ENCODE measurements around the gene GNAI3. TPM values are rescaled to one million over a fixed set of nuclear protein-coding genes. Genes with fewer than 3 reads are reported as not detected.

Gene GNAI3
- total and polyA plus RNA-seq, 2 of the 13 experiments (the other 11 are each of a cell fraction or from before 2014, with no cell fraction given) = 4.3 to 9.0 TPM

DNA sequence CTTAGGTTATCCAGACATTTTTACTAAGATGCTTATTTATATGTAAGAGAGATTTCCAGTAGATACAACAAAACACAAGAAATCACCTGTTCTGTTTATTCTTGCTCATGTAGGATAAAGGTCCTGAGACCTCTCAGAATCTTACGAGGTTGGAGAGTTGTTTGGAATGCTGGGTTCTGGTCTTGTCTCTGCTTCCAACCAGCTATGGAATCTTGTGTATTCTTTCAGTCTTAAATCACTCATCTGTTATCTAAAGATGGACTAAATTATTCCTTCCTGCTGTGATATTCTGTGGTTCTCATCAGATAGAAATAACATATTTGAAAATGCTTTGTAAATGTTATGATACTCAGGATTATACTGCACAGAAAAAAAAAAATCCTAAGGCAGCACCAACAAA lies 49.7 kb downstream of the GNAI3 start:
- Histone ChIP-seq H3K4me3 (replicated peaks in 1 of 3; ENCODE audit: insufficient read depth in 1 of 3, low read depth in 2 of 3, low read length in 3 of 3) (no peak overlapping the region), H3K9me3 (ENCODE audit: low read length) (no peaks in the 10 kb centered on the region), H3K9ac (ENCODE audit: insufficient read depth, low read depth, low read length) (no peak overlapping the region), H3K4me1 (ENCODE audit: insufficient read depth, low read length) (0 out of 2 replicates have a peak, but pooled peaks cover 7% of the 10 kb centered on the region), H3K27me3 (ENCODE audit: control insufficient read depth in 1 of 2, insufficient read depth in 2 of 2, low read length in 2 of 2) (no peaks in the 10 kb centered on the region), H3K79me2 (ENCODE audit: insufficient read depth, low read length) (no peaks in the 10 kb centered on the region), H3K4me2 (ENCODE audit: low read depth, low read length) (no peak overlapping the region), H3K27ac (ENCODE audit: extremely low read length, insufficient read depth, low read length) (no peak overlapping the region), H3K36me3 (replicated peaks in 1 of 2; ENCODE audit: control insufficient read depth in 1 of 2, insufficient read depth in 2 of 2, low read length in 2 of 2) (peaks cover 3 to 6% of the 10 kb centered on the region in 2 experiments; a peak in 2 of 5 replicates), H4K20me1 (ENCODE audit: insufficient read depth, low read length) (no peaks in the 10 kb centered on the region), H2AFZ (ENCODE audit: low read length) (no peak overlapping the region)
- DNase-seq (ENCODE audit: low spot score) (no peak), ATAC-seq (no peak), FAIRE-seq (no peak)
- ChIA-PET CTCF (ENCODE audit: low intra/inter-chr PET ratio, low total read pairs) (no interaction called here), POLR2A (no interaction called here)
- 100% methylated on average over 1 of the region's 1 CpG for WGBS (ENCODE audit: low lambda C conversion rate)
- in situ Hi-C loops (cut with HindIII; ENCODE audit: extremely low pct_ligation_motif_present, low pct_unique_long_range_greater_than_20kb) (no loop called here), intact Hi-C loops (cut with micrococcal nuclease; ENCODE audit: unreplicated experiment) (no loop called here)
- no TSS peak for BruUV-seq (replicated peaks)
- TF ChIP-seq FOXP1 (IDR thresholded peaks at IDR 0.05) (no peak), FOXP1 (CRISPR knock-in tag; IDR thresholded peaks at IDR 0.05) (no peak)

DNA sequence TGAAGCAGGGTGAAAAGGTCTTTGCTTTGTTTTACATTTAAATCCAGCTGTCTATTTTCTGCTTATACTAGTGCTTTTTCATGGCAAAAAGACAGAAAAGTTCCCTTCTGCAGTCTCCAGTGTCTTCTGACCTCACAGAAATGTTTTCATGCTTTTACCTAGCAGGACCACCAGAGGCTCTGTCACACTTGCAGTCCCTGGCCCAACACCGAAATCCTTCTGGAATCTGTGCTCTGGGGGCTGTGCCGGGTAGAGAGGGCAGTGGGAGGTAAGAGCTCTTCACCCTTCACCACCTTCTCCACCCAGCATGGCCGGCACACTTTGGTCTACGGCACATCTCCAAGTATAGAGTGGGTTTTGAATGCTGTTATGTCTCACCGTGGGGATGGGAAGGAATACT lies 50.2 kb downstream of the GNAI3 start:
- no peak overlapping the region for H3K9ac ChIP-seq (ENCODE audit: insufficient read depth, low read depth, low read length)
- ChIA-PET POLR2A (no interaction called here), CTCF (ENCODE audit: low intra/inter-chr PET ratio, low total read pairs) (no interaction called here)
- no peak for DNase-seq (ENCODE audit: low spot score)
- H3K9me3 ChIP-seq (ENCODE audit: low read length) = no peaks in the 10 kb centered on the region
- BruUV-seq (replicated peaks) = no TSS peak
- no peaks in the 10 kb centered on the region for H3K27me3 ChIP-seq (ENCODE audit: control insufficient read depth in 1 of 2, insufficient read depth in 2 of 2, low read length in 2 of 2)
- H3K4me1 ChIP-seq (ENCODE audit: insufficient read depth, low read length) = 0 out of 2 replicates have a peak, but pooled peaks cover 7% of the 10 kb centered on the region
- no peak overlapping the region for H3K4me3 ChIP-seq (replicated peaks in 1 of 3; ENCODE audit: insufficient read depth in 1 of 3, low read depth in 2 of 3, low read length in 3 of 3)
- no peak overlapping the region for H3K27ac ChIP-seq (ENCODE audit: extremely low read length, insufficient read depth, low read length)
- no peak for FAIRE-seq
- TF ChIP-seq RBM22 (optimal IDR thresholded peaks at IDR 0.05; ENCODE audit: low read length) (peak; percentile 16), STAG1 (CRISPR knock-in tag; IDR thresholded peaks at IDR 0.05) (peak; percentile 34), HNRNPLL (IDR thresholded peaks at IDR 0.05; ENCODE audit: low read depth, low read length, poor library complexity, severe bottlenecking) (no peak)
- TF ChIP-seq, protein P1, sequence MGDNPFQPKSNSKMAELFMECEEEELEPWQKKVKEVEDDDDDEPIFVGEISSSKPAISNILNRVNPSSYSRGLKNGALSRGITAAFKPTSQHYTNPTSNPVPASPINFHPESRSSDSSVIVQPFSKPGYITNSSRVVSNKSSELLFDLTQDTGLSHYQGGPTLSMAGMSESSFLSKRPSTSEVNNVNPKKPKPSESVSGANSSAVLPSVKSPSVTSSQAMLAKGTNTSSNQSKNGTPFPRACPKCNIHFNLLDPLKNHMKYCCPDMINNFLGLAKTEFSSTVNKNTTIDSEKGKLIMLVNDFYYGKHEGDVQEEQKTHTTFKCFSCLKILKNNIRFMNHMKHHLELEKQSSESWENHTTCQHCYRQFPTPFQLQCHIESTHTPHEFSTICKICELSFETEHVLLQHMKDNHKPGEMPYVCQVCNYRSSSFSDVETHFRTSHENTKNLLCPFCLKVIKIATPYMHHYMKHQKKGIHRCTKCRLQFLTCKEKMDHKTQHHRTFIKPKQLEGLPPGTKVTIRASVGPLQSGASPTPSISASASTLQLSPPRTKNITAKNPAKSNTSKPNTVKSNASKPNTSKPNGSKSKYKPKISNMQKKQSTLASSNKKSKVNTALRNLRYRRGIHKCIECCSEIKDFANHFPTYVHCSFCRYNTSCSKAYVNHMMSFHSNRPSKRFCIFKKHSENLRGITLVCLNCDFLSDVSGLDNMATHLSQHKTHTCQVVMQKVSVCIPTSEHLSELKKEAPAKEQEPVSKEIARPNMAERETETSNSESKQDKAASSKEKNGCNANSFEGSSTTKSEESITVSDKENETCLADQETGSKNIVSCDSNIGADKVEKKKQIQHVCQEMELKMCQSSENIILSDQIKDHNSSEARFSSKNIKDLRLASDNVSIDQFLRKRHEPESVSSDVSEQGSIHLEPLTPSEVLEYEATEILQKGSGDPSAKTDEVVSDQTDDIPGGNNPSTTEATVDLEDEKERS (CRISPR knock-in tag; IDR thresholded peaks at IDR 0.05) = no peak
- H3K79me2 ChIP-seq (ENCODE audit: insufficient read depth, low read length) = no peaks in the 10 kb centered on the region
- H4K20me1 ChIP-seq (ENCODE audit: insufficient read depth, low read length) = no peaks in the 10 kb centered on the region
- ATAC-seq = peak; percentile 89
- no peak overlapping the region for H3K4me2 ChIP-seq (ENCODE audit: low read depth, low read length)
- WGBS (ENCODE audit: low lambda C conversion rate) = 89% methylated on average over 5 of the region's 5 CpGs
- intact Hi-C loops (cut with micrococcal nuclease; ENCODE audit: unreplicated experiment) = no loop called here
- peaks cover 0 to under 1% of the 10 kb centered on the region in 2 experiments; a peak in 1 of 5 replicates for H3K36me3 ChIP-seq (replicated peaks in 1 of 2; ENCODE audit: control insufficient read depth in 1 of 2, insufficient read depth in 2 of 2, low read length in 2 of 2)
- no peak overlapping the region for H2AFZ ChIP-seq (ENCODE audit: low read length)
- in situ Hi-C loops (cut with HindIII; ENCODE audit: extremely low pct_ligation_motif_present, low pct_unique_long_range_greater_than_20kb) = no loop called here
